NAMALWA (cell line): ENCODE data around the gene TSKU.
A peak's percentile ranks its signal among the peaks of the same experiment; 100 is the strongest.
"Not testable (repeated sequence)": the region's sequence is repeated elsewhere in the genome, so short reads cannot be mapped to it uniquely, and the experiment has no call there.

Experiments
- DNase-seq: peaks from one replicate; pipeline ENCODE4 v3.0.0-alpha.2; 2015; ENCODE audit warnings: low spot score

TSKU gene

DNA sequence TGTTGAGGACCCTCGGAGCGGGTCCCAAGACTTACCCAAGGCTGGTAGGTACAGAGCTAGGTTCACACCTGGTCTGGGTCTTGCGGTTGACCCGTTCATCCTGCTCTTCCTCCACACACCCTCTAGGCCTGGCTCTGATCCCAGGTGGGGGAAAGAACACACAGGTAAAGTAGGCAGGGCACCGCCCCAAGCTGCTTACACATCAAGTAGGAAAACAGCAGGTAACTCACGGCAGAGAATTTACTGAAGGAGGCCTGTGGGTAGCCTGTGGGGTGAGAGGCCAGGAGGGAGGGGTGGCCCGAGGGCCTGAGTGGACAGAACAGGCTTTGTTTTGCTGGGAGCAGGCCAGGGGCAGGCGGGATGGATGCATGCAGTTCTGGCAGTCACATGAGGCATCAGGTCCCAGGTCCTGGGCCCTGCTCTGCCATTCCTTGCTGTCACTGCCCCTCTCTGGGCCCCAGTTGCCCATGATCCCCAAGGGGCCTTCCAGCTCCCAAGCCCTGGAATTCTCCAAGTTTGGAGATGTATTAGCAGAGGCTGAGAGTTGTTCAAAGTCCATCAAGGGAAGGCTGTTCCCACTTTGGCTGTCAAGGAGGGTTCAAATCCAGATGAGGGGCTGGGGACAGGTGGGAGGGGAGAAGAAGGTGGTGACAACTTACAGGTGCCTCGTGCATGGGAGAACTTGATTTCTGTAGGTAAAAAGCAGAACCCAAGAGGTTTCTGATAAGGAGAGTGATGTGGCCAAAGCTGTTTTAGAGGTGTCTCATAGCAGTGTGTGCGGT lies 5.7 kb downstream of the TSKU start:
- DNase-seq: no peak

DNA sequence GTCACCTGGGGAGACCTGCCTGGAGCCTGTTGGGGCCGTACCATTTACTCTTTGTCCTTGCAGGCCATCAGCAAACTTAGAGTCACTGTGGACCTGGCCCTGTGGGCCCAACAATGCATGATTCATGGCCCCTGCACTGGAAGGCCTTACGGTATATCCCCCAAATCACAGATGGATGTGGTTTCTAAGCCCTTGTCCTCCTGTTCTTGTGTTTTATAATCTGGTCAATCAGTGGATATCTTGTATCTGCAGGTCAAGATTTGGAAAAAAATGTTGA lies 6.2 kb downstream of the TSKU start:
- DNase-seq: no peak

- no peak for DNase-seq
Observed at GRCh38 chr11:76790251-76790650, 7.1 kb downstream of the TSKU start.

DNA sequence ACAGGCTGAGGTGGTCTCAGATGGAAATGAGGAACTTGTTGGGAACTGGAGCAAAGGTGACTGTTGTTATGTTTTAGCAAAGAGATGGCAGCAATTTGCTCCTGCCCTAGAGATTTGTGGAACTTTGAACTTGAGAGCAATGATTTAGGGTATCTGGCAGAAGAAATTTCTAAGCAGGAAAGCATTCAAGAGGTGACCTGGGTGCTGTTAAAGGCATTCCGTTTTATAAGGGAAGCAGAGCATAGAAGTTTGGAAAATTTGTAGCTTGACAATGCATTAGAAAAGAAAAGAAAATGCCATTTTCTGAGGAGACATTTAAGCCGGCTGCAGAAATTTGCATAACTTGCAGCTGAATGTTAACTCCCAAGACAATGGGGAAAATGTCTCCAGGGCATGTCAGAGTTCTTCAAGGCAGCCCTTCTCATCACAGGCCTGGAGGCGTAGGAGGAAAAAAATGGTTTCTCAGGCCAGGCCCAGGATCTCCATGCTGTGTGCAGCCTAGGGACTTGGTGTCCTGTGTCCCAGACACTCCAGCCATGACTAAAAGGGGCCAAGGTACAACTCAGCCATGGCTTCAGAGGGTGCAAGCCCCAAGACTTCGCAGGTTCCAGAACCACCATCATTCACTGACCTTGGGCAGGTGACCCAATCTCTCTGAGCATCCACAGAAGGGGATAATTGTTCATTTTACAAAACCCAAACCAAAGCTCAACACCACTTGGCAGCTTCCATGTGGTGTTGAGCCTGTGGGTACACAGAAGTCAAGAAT lies 8.0 kb downstream of the TSKU start:
- DNase-seq: not testable (repeated sequence)

DNA sequence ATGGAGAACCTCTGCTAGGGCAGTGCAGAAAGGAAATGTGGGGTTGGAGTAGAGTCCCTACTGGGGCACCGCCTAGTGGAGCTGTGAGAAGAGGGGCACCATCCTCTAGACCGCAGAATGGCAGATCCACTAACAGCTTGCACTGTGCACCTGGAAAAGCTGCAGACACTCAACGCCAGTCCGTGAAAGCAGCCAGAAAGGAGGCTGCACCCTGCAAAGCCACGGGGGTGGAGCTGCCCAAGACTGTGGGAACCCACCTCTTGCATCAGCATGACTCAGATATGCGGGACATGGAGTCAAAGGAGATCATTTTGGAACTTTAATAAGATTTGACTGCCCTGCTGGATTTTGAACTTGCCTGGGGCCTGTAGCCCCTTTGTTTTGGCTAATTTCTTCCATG lies 8.7 kb downstream of the TSKU start:
- no peak for DNase-seq

DNA sequence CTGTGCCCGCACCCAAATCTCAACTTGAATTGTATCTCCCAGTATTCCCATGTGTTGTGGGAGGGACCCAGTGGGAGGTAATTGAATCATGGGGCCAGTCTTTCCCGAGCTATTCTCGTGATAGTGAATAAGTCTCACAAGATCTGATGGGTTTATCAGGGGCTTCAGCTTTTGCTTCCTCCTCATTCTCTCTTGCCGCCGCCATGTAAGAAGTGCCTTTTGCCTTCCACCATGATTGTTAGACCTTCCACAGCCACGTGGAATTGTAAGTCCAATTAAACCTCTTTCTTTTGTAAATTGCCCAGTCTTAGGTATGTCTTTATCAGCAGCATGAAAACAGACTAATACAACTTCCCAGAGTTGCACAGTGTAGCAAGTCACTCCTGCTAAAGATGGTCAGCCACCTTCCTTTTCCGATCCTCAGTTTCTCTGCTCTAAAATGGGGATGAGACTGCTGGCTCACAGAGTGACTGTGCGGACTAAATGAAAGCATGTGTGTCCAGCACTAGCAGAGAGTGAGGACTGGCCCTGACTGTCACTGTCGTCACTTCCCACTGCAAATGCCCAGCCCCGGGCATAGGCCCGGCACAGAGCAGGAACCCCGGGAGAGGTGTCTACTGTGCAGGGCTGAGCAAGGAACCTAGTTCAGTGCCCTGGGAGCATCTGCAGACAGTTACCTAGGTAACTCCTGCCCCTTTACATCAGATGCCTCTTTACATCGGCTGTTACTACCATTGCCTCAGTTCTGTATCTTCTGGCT lies 9.5 kb downstream of the TSKU start:
- no peak for DNase-seq

DNA sequence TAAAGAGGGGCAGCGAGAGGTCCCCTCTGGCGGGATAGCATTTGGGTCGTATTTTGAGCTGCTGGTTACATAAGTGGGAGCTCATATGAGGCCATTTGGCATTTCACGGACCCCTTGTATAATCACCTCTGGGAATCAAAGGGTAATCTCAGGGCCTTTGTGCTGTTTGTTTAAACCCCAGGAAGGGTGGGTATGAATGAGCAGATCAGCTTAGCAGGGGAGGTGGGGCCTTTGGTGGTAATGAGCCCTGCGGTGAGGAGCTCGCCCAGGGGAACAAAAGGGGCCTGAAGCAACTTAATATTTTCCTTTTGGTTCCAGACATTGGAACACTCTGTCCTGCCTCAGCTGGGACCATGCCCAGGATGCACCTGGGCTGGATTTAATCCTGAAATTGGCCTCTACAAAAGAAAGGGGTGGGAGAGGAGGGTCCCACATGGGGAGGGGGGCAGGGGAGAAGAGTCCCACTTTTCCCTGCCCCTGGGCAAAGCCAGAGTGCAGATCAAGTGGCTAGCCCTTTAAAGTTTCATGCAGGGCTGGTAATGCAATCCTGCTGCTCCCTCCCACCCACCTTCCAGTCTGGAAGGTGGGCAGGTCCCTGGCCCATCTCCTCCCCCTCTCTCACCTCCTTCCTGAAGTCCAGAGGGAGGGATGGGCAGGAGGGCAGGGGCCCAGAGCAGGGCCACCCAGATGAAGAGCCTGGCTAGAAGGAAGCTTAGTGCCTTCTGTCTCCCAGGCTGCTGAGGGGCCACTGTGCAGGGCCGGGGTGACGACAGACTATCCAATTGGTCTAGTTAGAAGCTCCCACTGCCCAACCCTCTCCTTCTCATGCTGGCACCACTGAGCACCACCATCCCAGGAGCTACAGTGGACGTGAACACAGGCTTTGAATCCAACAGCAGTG lies 10.5 kb downstream of the TSKU start:
- no peak for DNase-seq

- DNase-seq: no peak
Observed at GRCh38 chr11:76794371-76795289, 11.5 kb downstream of the TSKU start.

DNA sequence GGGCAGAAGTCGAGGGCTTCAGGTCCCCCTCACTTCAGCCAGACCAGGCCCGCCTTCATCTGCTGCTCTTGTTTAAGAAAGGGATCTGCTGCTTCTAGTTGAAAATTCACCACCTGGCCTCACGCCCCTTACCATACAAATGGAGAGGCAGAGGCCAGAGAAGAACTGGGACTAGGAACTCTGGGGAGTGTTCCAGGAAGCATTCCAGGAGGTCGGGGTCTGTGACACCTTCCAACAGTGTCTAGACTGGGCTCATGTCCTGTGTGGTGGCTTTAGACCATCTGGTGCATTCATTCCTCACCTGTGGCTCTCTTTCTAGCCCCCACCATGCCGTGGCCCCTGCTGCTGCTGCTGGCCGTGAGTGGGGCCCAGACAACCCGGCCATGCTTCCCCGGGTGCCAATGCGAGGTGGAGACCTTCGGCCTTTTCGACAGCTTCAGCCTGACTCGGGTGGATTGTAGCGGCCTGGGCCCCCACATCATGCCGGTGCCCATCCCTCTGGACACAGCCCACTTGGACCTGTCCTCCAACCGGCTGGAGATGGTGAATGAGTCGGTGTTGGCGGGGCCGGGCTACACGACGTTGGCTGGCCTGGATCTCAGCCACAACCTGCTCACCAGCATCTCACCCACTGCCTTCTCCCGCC lies 12.3 kb downstream of the TSKU start:
- DNase-seq: no peak

DNA sequence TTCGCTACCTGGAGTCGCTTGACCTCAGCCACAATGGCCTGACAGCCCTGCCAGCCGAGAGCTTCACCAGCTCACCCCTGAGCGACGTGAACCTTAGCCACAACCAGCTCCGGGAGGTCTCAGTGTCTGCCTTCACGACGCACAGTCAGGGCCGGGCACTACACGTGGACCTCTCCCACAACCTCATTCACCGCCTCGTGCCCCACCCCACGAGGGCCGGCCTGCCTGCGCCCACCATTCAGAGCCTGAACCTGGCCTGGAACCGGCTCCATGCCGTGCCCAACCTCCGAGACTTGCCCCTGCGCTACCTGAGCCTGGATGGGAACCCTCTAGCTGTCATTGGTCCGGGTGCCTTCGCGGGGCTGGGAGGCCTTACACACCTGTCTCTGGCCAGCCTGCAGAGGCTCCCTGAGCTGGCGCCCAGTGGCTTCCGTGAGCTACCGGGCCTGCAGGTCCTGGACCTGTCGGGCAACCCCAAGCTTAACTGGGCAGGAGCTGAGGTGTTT lies 12.8 kb downstream of the TSKU start:
- DNase-seq: no peak

DNA sequence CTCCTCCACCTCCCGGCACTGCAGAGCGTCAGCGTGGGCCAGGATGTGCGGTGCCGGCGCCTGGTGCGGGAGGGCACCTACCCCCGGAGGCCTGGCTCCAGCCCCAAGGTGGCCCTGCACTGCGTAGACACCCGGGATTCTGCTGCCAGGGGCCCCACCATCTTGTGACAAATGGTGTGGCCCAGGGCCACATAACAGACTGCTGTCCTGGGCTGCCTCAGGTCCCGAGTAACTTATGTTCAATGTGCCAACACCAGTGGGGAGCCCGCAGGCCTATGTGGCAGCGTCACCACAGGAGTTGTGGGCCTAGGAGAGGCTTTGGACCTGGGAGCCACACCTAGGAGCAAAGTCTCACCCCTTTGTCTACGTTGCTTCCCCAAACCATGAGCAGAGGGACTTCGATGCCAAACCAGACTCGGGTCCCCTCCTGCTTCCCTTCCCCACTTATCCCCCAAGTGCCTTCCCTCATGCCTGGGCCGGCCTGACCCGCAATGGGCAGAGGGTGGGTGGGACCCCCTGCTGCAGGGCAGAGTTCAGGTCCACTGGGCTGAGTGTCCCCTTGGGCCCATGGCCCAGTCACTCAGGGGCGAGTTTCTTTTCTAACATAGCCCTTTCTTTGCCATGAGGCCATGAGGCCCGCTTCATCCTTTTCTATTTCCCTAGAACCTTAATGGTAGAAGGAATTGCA lies 13.5 kb downstream of the TSKU start:
- DNase-seq: no peak

GRCh38 chr11:76797341-76798201 lies 14.4 kb downstream of the TSKU start:
- no peak for DNase-seq

GRCh38 chr11:76798202-76798581 lies 15.0 kb downstream of the TSKU start:
- no peak for DNase-seq

DNA sequence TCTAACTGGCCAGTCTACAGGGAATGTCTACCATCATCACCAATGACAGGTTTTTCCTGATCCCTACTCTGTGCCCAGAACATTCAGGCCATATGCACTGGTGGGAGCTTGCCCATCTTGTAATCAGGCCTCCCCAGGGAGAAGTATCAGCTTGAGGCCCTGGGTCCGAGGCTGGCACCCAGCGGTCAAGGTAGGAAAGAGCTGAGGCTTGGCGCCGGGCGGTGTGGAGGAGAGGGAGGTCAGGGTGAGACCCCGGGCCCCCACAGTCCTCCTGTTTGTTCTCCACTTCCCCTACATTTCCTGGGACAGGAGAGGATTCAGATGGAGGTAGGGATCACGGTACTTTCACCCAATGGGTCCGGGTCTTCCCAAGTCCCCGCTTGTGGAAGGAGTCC lies 15.5 kb downstream of the TSKU start:
- no peak for DNase-seq

- peak; percentile 77 for DNase-seq
Observed at GRCh38 chr11:76799066-76799804, 16.1 kb downstream of the TSKU start.

- DNase-seq: no peak
Observed at GRCh38 chr11:76800466-76801200, 17.5 kb downstream of the TSKU start.

- no peak for DNase-seq
Observed at GRCh38 chr11:76801225-76801624, 18.1 kb downstream of the TSKU start.
